ENCODE results near the gene DISC1.

Gene DISC1

GRCh38 chr1:231918239-231919015, 291.8 kb downstream of the DISC1 start:
- DNase-seq: peak; percentile 41

- no peak for DNase-seq
Measured at GRCh38 chr1:231919239-231919885, 292.8 kb downstream of the DISC1 start.

- no peak for DNase-seq
Measured at GRCh38 chr1:231919886-231920285, 293.3 kb downstream of the DISC1 start.

- no peak for DNase-seq
Measured at GRCh38 chr1:231921646-231922345, 295.2 kb downstream of the DISC1 start.

- no peak for DNase-seq
Measured at GRCh38 chr1:231923491-231924041, 297.0 kb downstream of the DISC1 start.

GRCh38 chr1:231924180-231924579, 297.6 kb downstream of the DISC1 start:
- DNase-seq: no peak

GRCh38 chr1:231925864-231926263, 299.3 kb downstream of the DISC1 start:
- no peak for DNase-seq

- DNase-seq: peak; percentile 36
Measured at GRCh38 chr1:231926340-231926739, 299.8 kb downstream of the DISC1 start.

GRCh38 chr1:231926933-231927332, 300.3 kb downstream of the DISC1 start:
- no peak for DNase-seq

- DNase-seq: no peak
Measured at GRCh38 chr1:231927431-231927830, 300.8 kb downstream of the DISC1 start.

GRCh38 chr1:231929311-231929710, 302.7 kb downstream of the DISC1 start:
- no peak for DNase-seq

- DNase-seq: no peak
Measured at GRCh38 chr1:231930257-231930947, 303.8 kb downstream of the DISC1 start.

- no peak for DNase-seq
Measured at GRCh38 chr1:231931146-231931545, 304.6 kb downstream of the DISC1 start.

GRCh38 chr1:231931846-231932454, 305.4 kb downstream of the DISC1 start:
- DNase-seq: peak; percentile 39

- DNase-seq: no peak
Measured at GRCh38 chr1:231933711-231934626, 307.4 kb downstream of the DISC1 start.

GRCh38 chr1:231934797-231935196, 308.2 kb downstream of the DISC1 start:
- DNase-seq: no peak

GRCh38 chr1:231935856-231936255, 309.3 kb downstream of the DISC1 start:
- no peak for DNase-seq

GRCh38 chr1:231936983-231937775, 310.6 kb downstream of the DISC1 start:
- DNase-seq: no peak

- no peak for DNase-seq
Measured at GRCh38 chr1:231938211-231938610, 311.6 kb downstream of the DISC1 start.

GRCh38 chr1:231938711-231939110, 312.1 kb downstream of the DISC1 start:
- DNase-seq: no peak

All from activated CD4-positive, alpha-beta T cell treated with anti-CD3 and anti-CD28 coated beads, Interleukin-2, amount 50 U/mL, for 16 hours (primary cell).